ENCODE results near the gene UPF2.

The UPF2 gene

GRCh38 chr10:11946652-11947051 is 96.0 kb downstream of the UPF2 start:
- no peak overlapping the region for H3K4me3 ChIP-seq (ENCODE audit: low read depth, low read length)
- DNase-seq (ENCODE audit: low read depth) = no peak
- TF ChIP-seq, protein P1, sequence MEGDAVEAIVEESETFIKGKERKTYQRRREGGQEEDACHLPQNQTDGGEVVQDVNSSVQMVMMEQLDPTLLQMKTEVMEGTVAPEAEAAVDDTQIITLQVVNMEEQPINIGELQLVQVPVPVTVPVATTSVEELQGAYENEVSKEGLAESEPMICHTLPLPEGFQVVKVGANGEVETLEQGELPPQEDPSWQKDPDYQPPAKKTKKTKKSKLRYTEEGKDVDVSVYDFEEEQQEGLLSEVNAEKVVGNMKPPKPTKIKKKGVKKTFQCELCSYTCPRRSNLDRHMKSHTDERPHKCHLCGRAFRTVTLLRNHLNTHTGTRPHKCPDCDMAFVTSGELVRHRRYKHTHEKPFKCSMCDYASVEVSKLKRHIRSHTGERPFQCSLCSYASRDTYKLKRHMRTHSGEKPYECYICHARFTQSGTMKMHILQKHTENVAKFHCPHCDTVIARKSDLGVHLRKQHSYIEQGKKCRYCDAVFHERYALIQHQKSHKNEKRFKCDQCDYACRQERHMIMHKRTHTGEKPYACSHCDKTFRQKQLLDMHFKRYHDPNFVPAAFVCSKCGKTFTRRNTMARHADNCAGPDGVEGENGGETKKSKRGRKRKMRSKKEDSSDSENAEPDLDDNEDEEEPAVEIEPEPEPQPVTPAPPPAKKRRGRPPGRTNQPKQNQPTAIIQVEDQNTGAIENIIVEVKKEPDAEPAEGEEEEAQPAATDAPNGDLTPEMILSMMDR (IDR thresholded peaks at IDR 0.05; ENCODE audit: insufficient read depth, low read depth, low read length, missing control alignments) = no peak

DNA sequence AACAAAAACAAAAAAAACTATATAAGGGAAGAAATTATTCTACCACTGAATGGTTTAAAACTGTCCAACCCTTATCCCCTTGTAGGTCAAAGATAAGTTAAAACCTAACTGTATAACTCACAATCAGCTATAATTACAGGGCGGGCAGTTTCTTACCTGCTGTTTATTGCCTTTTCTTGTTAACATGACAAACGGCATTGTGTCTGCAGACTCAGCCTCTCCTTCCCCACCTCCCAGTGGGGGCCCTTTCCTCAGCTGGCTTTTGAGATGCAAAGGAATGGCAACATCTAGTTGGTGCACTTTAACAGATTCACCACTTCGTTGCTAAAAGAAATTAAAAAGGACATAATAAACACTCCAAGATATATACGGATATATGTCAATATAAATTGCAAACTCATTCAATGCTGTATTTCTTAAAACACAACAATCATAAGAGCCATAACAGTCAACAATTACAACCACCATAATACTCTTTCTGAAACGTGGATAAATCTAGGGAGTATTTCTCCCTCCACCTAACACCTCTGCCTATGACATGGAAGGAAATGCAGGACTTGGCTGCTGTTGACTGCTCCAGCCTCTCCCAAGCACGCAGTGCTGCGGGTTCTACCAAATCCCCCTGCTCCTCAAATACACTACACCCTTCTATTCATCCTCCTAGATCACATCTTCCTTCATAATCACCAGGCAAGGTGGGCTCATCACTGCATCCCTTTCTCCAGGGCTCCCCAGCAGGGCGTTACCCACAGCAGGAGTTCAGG is 106.0 kb downstream of the UPF2 start:
- DNase-seq (ENCODE audit: low read depth) = no peak
- no peak overlapping the region for H3K4me3 ChIP-seq (ENCODE audit: low read depth, low read length)
- TF ChIP-seq, protein P1 (IDR thresholded peaks at IDR 0.05; ENCODE audit: insufficient read depth, low read depth, low read length, missing control alignments) = no peak

DNA sequence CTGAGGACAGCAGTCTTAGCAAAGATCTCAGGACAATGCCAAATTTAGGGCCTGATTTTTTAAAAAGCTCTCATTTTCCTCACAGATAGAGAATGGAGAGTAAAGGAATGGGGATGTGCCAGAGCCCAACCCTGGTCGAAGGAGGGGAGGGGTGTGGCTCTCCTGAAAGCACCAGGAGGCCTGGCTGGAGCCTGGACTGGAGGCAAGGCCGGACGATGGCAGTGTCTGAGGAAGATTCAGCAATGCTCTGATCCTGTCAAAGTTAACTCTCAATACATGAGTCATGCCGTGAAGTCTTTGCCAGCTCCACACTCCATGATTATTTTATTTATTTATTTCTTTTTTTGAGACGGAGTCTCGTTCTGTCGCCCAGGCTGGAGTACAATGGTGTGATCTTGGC is 108.3 kb downstream of the UPF2 start:
- TF ChIP-seq, protein P1 (IDR thresholded peaks at IDR 0.05; ENCODE audit: insufficient read depth, low read depth, low read length, missing control alignments) = no peak
- no peak overlapping the region for H3K4me3 ChIP-seq (ENCODE audit: low read depth, low read length)
- no peak for DNase-seq (ENCODE audit: low read depth)

- DNase-seq (ENCODE audit: low read depth) = no peak
- TF ChIP-seq, protein P1 (IDR thresholded peaks at IDR 0.05; ENCODE audit: insufficient read depth, low read depth, low read length, missing control alignments) = no peak
- no peak overlapping the region for H3K4me3 ChIP-seq (ENCODE audit: low read depth, low read length)
Measured at GRCh38 chr10:11933577-11934223, 108.9 kb downstream of the UPF2 start.

DNA sequence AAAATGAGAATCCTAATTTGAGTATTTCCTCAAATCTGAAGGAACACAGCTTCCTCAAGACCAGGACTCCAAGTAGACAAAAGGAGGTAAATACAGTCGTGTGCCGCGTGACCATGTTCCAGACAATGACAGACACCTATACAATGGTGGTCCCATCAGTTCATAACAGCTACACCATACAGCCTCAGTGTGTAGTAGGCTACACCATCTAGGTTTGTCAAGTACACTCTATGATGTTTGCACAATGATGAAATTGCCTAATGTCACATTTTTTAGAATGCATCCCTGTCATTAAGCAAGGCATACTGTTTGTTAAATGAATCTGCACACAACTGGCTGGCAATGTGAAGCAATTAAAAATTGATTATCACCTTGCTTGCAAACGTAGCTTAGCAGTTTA is 111.6 kb downstream of the UPF2 start:
- TF ChIP-seq, protein P1 (IDR thresholded peaks at IDR 0.05; ENCODE audit: insufficient read depth, low read depth, low read length, missing control alignments) = no peak
- H3K4me3 ChIP-seq (ENCODE audit: low read depth, low read length) = no peak overlapping the region
- DNase-seq (ENCODE audit: low read depth) = no peak

DNA sequence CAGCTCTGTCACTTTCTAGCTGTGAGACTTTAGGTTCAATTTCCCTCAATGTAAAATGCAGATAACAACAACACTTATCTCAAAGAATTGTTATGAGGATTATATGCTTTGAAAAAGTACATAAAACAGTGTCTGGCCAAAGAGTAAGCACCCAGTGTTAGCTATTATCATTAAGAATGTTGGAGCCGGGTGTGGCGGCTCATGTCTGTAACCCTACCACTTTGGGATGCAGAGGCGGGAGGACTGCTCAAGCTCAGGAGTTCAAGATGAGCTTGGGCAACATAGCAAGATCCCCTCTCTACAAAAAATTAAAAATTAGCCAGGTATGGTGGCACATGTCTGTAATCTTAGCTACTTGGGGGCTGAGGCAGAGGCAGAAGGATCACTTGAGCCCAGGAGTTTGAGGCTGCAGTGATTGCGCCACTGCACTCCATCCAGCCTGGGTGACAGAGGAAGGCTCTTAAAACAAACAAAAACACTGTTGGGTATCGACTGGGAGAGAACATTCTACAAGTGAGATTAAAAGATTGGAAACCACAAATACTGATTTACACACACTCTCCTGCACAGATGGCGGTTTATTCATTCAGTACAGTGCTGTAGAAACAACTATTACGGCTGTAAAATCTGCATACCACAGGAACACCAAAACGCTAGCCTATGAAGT is 112.2 kb downstream of the UPF2 start:
- no peak overlapping the region for H3K4me3 ChIP-seq (ENCODE audit: low read depth, low read length)
- TF ChIP-seq, protein P1 (IDR thresholded peaks at IDR 0.05; ENCODE audit: insufficient read depth, low read depth, low read length, missing control alignments) = no peak
- DNase-seq (ENCODE audit: low read depth) = no peak

All from GM12865 (cell line).